OCI-LY7 (cell line): ENCODE measurements around the gene ADAM12. TPM values are rescaled to one million over a fixed set of nuclear protein-coding genes. Genes with fewer than 3 reads are reported as not detected.

Experiments
- BruUV-seq: library from RNA; stranded (reverse); fragments of 400-500 nt; replicated peaks from 2 replicates; lab custom pipeline; 2021; lab: Mats Ljungman, UMichigan
- CTCF ChIA-PET: fragments of 300-600 bp; sonication (Branson Sonifier 250); formaldehyde crosslinking; loops from one replicate; lab custom pipeline; 2022; ENCODE audit warnings: antibody characterized with exemption; ENCODE audit not compliant: unreplicated experiment; lab: Charles Lee
- POLR2A ChIA-PET: fragments of 300-600 bp; sonication (Branson Sonifier 250); formaldehyde crosslinking; loops from one replicate; lab custom pipeline; 2022; ENCODE audit warnings: antibody characterized with exemption; lab: Charles Lee
- DNase-seq: peaks from one replicate; pipeline ENCODE4 v3.0.0-alpha.2; 2015; ENCODE audit warnings: low spot score
- H2AFZ ChIP-seq: fragments of 200-600 bp; sonication (generic), shearing (Covaris generic); 2 replicates; pipeline ENCODE4 v1.6.1; 2014; ENCODE audit warnings: mild to moderate bottlenecking, antibody characterized with exemption, low read length, moderate library complexity
- H3K27ac ChIP-seq: fragments of 200-600 bp; sonication (generic); 2 replicates; pipeline ENCODE4 v1.5.1; 2014; ENCODE audit warnings: mixed run types, low read depth, mild to moderate bottlenecking, moderate library complexity, low read length, inconsistent platforms; ENCODE audit not compliant: poor library complexity, severe bottlenecking
- H3K36me3 ChIP-seq: fragments of 200-600 bp; sonication (generic); 2 replicates; pipeline ENCODE4 v1.6.1; 2014; ENCODE audit warnings: mild to moderate bottlenecking, antibody characterized with exemption, low read length, moderate library complexity, mixed read lengths; ENCODE audit not compliant: insufficient read depth
- H3K4me1 ChIP-seq: fragments of 200-600 bp; sonication (generic); 2 replicates; pipeline ENCODE4 v1.5.1; 2014; ENCODE audit warnings: mild to moderate bottlenecking, low read length; ENCODE audit not compliant: insufficient read depth, poor library complexity, severe bottlenecking
- H3K4me2 ChIP-seq: fragments of 200-600 bp; sonication (generic); 2 replicates; pipeline ENCODE4 v1.6.1; 2014; ENCODE audit warnings: mild to moderate bottlenecking, low read length
- H3K4me3 ChIP-seq: fragments of 200-600 bp; sonication (generic); 2 replicates; pipeline ENCODE4 v1.5.1; 2014; ENCODE audit warnings: mild to moderate bottlenecking, low read depth, low read length; ENCODE audit not compliant: poor library complexity, severe bottlenecking
- H3K79me2 ChIP-seq: fragments of 200-600 bp; sonication (generic); 2 replicates; pipeline ENCODE4 v1.6.1; 2016; ENCODE audit warnings: low read depth, mild to moderate bottlenecking, low read length, moderate library complexity, mixed read lengths; ENCODE audit not compliant: insufficient read depth
- H3K9me2 ChIP-seq: fragments of 200-600 bp; sonication (generic); 2 replicates; pipeline ENCODE4 v1.6.1; 2016; ENCODE audit warnings: mild to moderate bottlenecking, low read length, mixed read lengths; ENCODE audit not compliant: insufficient read depth
- H3K9me3 ChIP-seq: fragments of 200-600 bp; sonication (generic); 2 replicates; pipeline ENCODE4 v1.6.1; 2014; ENCODE audit warnings: mild to moderate bottlenecking, mixed run types, low read length, mixed read lengths
- H4K20me1 ChIP-seq: fragments of 200-600 bp; sonication (generic); 2 replicates; pipeline ENCODE4 v1.6.1; 2014; ENCODE audit warnings: mild to moderate bottlenecking, antibody characterized with exemption, low read length, moderate library complexity, mixed read lengths; ENCODE audit not compliant: insufficient read depth
- CTCF ChIP-seq: fragments of 200-600 bp; sonication (generic); conservative IDR thresholded peaks from 2 replicates; pipeline ENCODE4 v1.5.1; 2014; ENCODE audit warnings: mild to moderate bottlenecking, antibody characterized with exemption, low read length, moderate library complexity, mixed read lengths
- EZH2phosphoT487 ChIP-seq: fragments of 200-600 bp; sonication (generic); IDR thresholded peaks from 2 replicates; pipeline ENCODE4 v1.6.1; 2018; ENCODE audit warnings: low read depth, borderline replicate concordance, mild to moderate bottlenecking, mixed run types, antibody characterized with exemption, low read length, moderate library complexity, mixed read lengths
- intact Hi-C: fragments of 100-400 bp; cut with micrococcal nuclease; formaldehyde crosslinking; loops from one replicate; pipeline ENCODE4 v1.10.0; 2022; ENCODE audit not compliant: unreplicated experiment
- total RNA-seq, 2 experiments: library from RNA; depleted of rRNA in 1 of 2; stranded (reverse); fragments of >200 nt in 1 of 2; shearing (Covaris generic) in 1 of 2; gene quantifications; 2 replicates each; pipeline ENCODE4 v1.2.3, GENCODE V29; 2014 to 2022

The ADAM12 gene
- total RNA-seq, 2 experiments from 2014 or later = 0.06 TPM; not detected in 1

GRCh38 chr10:126065751-126066377 is 322.4 kb downstream of the ADAM12 start:
- Histone ChIP-seq H3K9me3 (no peaks in the 10 kb centered on the region), H4K20me1 (no peaks in the 10 kb centered on the region), H3K4me1 (no peaks in the 10 kb centered on the region), H3K79me2 (no peaks in the 10 kb centered on the region), H3K36me3 (no peaks in the 10 kb centered on the region), H2AFZ (no peak overlapping the region), H3K4me2 (no peak overlapping the region), H3K27ac (no peak overlapping the region), H3K4me3 (no peak overlapping the region), H3K9me2 (no peaks in the 10 kb centered on the region)
- CTCF ChIA-PET = no interaction called here
- POLR2A ChIA-PET = no interaction called here
- no peak for DNase-seq
- intact Hi-C loops = no loop called here
- TF ChIP-seq EZH2phosphoT487 = no peak
- TF ChIP-seq CTCF = no peak
- no TSS peak for BruUV-seq

GRCh38 chr10:126064512-126064911 is 323.8 kb downstream of the ADAM12 start:
- H3K4me3 ChIP-seq = no peak overlapping the region
- POLR2A ChIA-PET = no interaction called here
- H3K79me2 ChIP-seq = no peaks in the 10 kb centered on the region
- no TSS peak for BruUV-seq
- CTCF ChIA-PET = no interaction called here
- H2AFZ ChIP-seq = no peak overlapping the region
- H3K9me2 ChIP-seq = no peaks in the 10 kb centered on the region
- H4K20me1 ChIP-seq = no peaks in the 10 kb centered on the region
- DNase-seq = no peak
- H3K9me3 ChIP-seq = no peaks in the 10 kb centered on the region
- TF ChIP-seq CTCF (no peak), EZH2phosphoT487 (no peak)
- H3K4me1 ChIP-seq = no peaks in the 10 kb centered on the region
- no peak overlapping the region for H3K4me2 ChIP-seq
- intact Hi-C loops = no loop called here
- H3K27ac ChIP-seq = no peak overlapping the region
- no peaks in the 10 kb centered on the region for H3K36me3 ChIP-seq

- no peaks in the 10 kb centered on the region for H4K20me1 ChIP-seq
- no peaks in the 10 kb centered on the region for H3K9me2 ChIP-seq
- intact Hi-C loops = no loop called here
- H3K36me3 ChIP-seq = no peaks in the 10 kb centered on the region
- H3K4me2 ChIP-seq = no peak overlapping the region
- no peaks in the 10 kb centered on the region for H3K9me3 ChIP-seq
- CTCF ChIA-PET = no interaction called here
- no peak overlapping the region for H3K4me3 ChIP-seq
- H3K27ac ChIP-seq = no peak overlapping the region
- no peaks in the 10 kb centered on the region for H3K79me2 ChIP-seq
- no peak overlapping the region for H2AFZ ChIP-seq
- no peak for TF ChIP-seq CTCF
- no peak for TF ChIP-seq EZH2phosphoT487
- BruUV-seq = no TSS peak
- no peak for DNase-seq
- POLR2A ChIA-PET = no interaction called here
- H3K4me1 ChIP-seq = no peaks in the 10 kb centered on the region
Observed at GRCh38 chr10:126063353-126063791, 324.9 kb downstream of the ADAM12 start.
